Measurements from ENCODE around the gene SOX2. TPM values are rescaled to one million over a fixed set of nuclear protein-coding genes. Genes with fewer than 3 reads are reported as not detected.
A peak's percentile ranks its signal among the peaks of the same experiment; 100 is the strongest.

SOX2 gene
- total and polyA plus RNA-seq, 2 donors (not counting 1 experiment from before 2014, with no cell fraction given): not detected

DNA sequence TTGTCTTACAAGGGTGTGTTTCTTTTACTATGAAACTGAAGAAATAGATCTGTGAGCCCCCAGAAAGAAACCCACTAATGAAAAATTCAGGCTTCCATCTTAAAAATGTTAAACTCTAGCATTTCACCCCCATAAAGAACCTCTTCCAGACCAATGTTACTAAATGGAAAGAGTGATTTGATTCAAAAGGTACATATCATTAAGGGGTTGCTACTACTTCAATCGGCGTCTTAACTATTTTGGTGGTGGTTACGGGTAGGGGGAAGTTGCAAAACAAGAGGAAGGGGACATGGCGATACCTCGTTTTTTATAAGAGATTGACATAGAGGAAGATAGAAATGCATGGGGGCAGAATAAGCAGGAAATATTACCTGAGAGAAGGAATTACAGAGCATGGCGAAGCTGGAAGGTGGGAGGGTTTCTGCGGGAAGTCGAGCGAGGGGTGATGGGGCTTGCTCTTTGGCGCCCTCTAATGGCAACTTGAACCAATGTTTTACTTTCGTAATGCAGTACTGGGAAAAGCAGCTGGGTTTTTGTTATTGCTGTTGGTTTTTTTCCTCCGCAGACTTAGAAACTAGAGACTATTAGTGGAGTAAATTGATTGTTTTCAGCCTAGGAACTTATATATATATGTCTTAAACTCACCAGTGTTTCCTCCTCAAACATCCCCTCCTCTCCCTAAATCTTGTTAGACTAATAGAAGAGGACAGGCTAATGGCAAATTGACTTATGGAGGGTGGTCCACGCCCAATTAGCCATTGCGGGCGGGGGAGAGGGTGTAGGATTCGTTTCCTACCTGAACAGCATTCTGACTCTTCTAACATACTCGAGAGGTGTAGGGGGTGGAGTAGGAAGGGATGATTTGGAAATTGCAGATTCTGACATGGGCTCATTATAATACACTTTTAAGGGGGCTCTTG, 11.3 kb upstream of the SOX2 start:
- intact Hi-C loops (cut with micrococcal nuclease): no loop called here

More for the DNA sequence above, 11.3 kb upstream of the SOX2 start:
- H3K9me3 ChIP-seq (ENCODE audit: control extremely low read depth in 1 of 3, control insufficient read depth in 2 of 3, insufficient read depth in 1 of 3, low read length in 2 of 3): peaks cover 5 to 23% (median 6%) of the 10 kb centered on the region in 3 donors
- peak overlapping the region in 2 of 5 experiments; percentile 31 to 40 for H3K4me3 ChIP-seq (ENCODE audit: control extremely low read depth in 1 of 5, extremely low read depth in 1 of 5, insufficient read depth in 1 of 5, low read depth in 2 of 5, low read length in 4 of 5)
- Mint-ChIP-seq H3K27me3 (peaks cover 83% of the 10 kb centered on the region), H3K27ac (no peak overlapping the region), H3K4me1 (peaks cover 30% of the 10 kb centered on the region), H3K9me3 (ENCODE audit: insufficient read depth) (peaks cover 4% of the 10 kb centered on the region), H3K4me3 (peak overlapping the region; percentile 33)
- DNase-seq (peak; percentile 71), ATAC-seq (ENCODE audit: low read depth) (peak; percentile 39)
- no peaks in the 10 kb centered on the region for H3K36me3 ChIP-seq (replicated peaks in 1 of 2; ENCODE audit: control extremely low read depth in 1 of 2, control insufficient read depth in 1 of 2, extremely low read depth in 1 of 2, insufficient read depth in 2 of 2, low read length in 1 of 2)
- TF ChIP-seq EZH2 (IDR thresholded peaks at IDR 0.05; ENCODE audit: borderline replicate concordance, insufficient read depth, low read depth, low read length, poor library complexity, severe bottlenecking) (no peak), CTCF (IDR thresholded peaks at IDR 0.05) (peak; percentile 81)
- no peaks in the 10 kb centered on the region for H4K20me1 ChIP-seq (ENCODE audit: control insufficient read depth, insufficient read depth, low read length, poor library complexity, severe bottlenecking)
- H3K4me2 ChIP-seq (replicated peaks; ENCODE audit: low read depth, low read length, poor library complexity, severe bottlenecking): peak overlapping the region; percentile 46
- H3K4me1 ChIP-seq (ENCODE audit: control insufficient read depth in 2 of 2, insufficient read depth in 2 of 2, low read length in 2 of 2): peaks cover 22 to 46% of the 10 kb centered on the region in 2 donors
- no peaks in the 10 kb centered on the region for H3K79me2 ChIP-seq (ENCODE audit: control insufficient read depth, insufficient read depth, low read length)
- CTCF ChIA-PET: interaction anchor here (0.5 to 2.9 kb wide), 9 partner anchors 8 to 985 kb away, joined by 3 to 11 read pairs (median 4); no protein-coding TSS in a partner anchor
- H3K27me3 ChIP-seq (replicated peaks in 1 of 4; ENCODE audit: control extremely low read depth in 1 of 4, control insufficient read depth in 3 of 4, insufficient read depth in 4 of 4, low read length in 3 of 4): peaks cover 0 to 81% (median 70%) of the 10 kb centered on the region in 4 experiments
- 1% methylated on average over 11 of the region's 17 CpGs for WGBS (ENCODE audit: insufficient coverage)
- H3K9ac ChIP-seq (ENCODE audit: low read length): peak overlapping the region; percentile 5
- no peak overlapping the region for H2AFZ ChIP-seq (ENCODE audit: insufficient read depth, low read depth, low read length, poor library complexity, severe bottlenecking)
- no peak overlapping the region for H3K27ac ChIP-seq (ENCODE audit: low read length in 2 of 2)
- POLR2A ChIA-PET: no interaction called here

Data from B cell (primary cell).